RWPE1 (cell line): ENCODE results near the gene BCLAF1.

Source experiments
- CTCF ChIA-PET: fragments of 350-600 bp; sonication (Branson Sonifier 250); formaldehyde crosslinking; extraction: SDS; loops from one replicate; lab custom pipeline; 2021; lab: Yijun Ruan, JAX
- POLR2A ChIA-PET: fragments of 400-600 bp; formaldehyde crosslinking; extraction: SDS; loops from one replicate; lab custom pipeline; 2020; ENCODE audit warnings: antibody characterized with exemption; ENCODE audit not compliant: low non-redundant PET; lab: Yijun Ruan, JAX
- DNase-seq: peaks from one replicate; pipeline ENCODE4 v3.0.0; 2012; ENCODE audit warnings: low spot score
- H3K27ac ChIP-seq: fragments of 450-650 bp; 2 replicates; pipeline ENCODE4 v1.5.1; 2017
- CTCF ChIP-seq: fragments of 450-650 bp; conservative IDR thresholded peaks from 2 replicates; pipeline ENCODE4 v1.5.1; 2017; ENCODE audit warnings: low read depth, mild to moderate bottlenecking

Gene BCLAF1

GRCh38 chr6:136249336-136249735, 40.3 kb downstream of the BCLAF1 start:
- TF ChIP-seq CTCF = no peak
- POLR2A ChIA-PET = no interaction called here
- CTCF ChIA-PET = interaction anchor here (0.5 kb wide), 1 partner anchor 862 kb away, joined by 3 read pairs; no protein-coding TSS in a partner anchor
- DNase-seq = no peak
- H3K27ac ChIP-seq = peak overlapping the region; percentile 78

GRCh38 chr6:136244061-136244616, 45.5 kb downstream of the BCLAF1 start:
- CTCF ChIA-PET = no interaction called here

GRCh38 chr6:136236466-136237293, 53.0 kb downstream of the BCLAF1 start:
- ChIA-PET POLR2A (no interaction called here), CTCF (interaction anchor here (0.6 kb wide), 3 partner anchors 42 to 699 kb away, joined by 3 read pairs; no protein-coding TSS in a partner anchor)
- H3K27ac ChIP-seq = no peak overlapping the region
- DNase-seq = no peak
- TF ChIP-seq CTCF = no peak

More at GRCh38 chr6:136244061-136244616, 45.5 kb downstream of the BCLAF1 start:
- no peak for DNase-seq
- POLR2A ChIA-PET = no interaction called here
- TF ChIP-seq CTCF = no peak
- H3K27ac ChIP-seq = no peak overlapping the region

GRCh38 chr6:136235233-136235564, 54.4 kb downstream of the BCLAF1 start:
- no peak overlapping the region for H3K27ac ChIP-seq
- no peak for DNase-seq
- no peak for TF ChIP-seq CTCF
- ChIA-PET CTCF (no interaction called here), POLR2A (no interaction called here)

GRCh38 chr6:136232701-136233100, 56.9 kb downstream of the BCLAF1 start:
- CTCF ChIA-PET = interaction anchor here (0.7 kb wide), 2 partner anchors 175 to 699 kb away, joined by 3 to 4 read pairs; no protein-coding TSS in a partner anchor

More at GRCh38 chr6:136232701-136233100, 56.9 kb downstream of the BCLAF1 start:
- no peak for TF ChIP-seq CTCF
- H3K27ac ChIP-seq = no peak overlapping the region
- DNase-seq = no peak
- POLR2A ChIA-PET = no interaction called here
